Inferior parietal cortex (tissue), 1 donor: ENCODE results near the gene SCN8A.
"Not testable (repeated sequence)": the region's sequence is repeated elsewhere in the genome, so short reads cannot be mapped to it uniquely, and the experiment has no call there.

ENCODE experiments used
- DNase-seq: peaks from one replicate; pipeline ENCODE4 v3.0.0-alpha.2; 2016; ENCODE audit errors: extremely low spot score

The SCN8A gene

DNA sequence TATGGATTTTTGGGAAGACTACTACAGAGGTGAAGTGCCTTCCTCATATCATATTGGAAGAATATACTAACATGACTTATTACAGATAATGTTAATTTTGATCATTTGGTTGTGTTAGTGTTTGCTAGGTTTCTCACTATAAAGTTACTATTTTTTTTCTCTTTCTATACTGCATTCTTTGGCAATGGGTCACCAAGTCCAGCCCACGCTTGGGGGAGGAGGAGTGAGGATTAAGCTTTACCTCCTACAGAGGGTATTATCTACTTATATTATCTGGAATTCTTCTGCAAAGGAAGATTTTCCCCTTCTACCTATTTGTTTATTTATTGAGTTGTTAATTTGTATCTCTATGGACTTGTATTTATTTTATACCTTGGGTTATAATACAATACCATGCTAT, 31.5 kb downstream of the SCN8A start:
- no peak for DNase-seq

DNA sequence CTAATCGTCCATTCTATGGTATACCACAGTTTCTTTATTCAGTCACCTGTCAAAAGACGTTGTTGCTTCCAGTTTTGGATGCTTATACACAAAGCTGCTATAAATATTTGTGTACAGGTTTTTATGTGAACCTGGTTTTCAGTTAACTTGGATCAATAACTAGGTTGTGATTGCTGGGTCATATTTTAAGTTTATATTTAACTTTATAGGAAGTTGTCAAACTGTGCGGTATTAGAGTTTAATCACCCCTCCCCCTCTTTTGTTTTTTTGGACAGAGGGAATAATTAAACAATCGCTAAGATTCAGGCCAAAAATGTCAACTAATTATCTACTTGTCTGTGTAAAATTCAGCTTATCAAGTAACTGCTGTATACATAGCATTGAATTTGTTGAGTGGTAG, 34.3 kb downstream of the SCN8A start:
- no peak for DNase-seq

GRCh38 chr12:51626115-51626514, 35.1 kb downstream of the SCN8A start:
- DNase-seq: no peak

GRCh38 chr12:51626629-51627028, 35.6 kb downstream of the SCN8A start:
- no peak for DNase-seq

- DNase-seq: no peak
These were observed 39.3 kb downstream of the SCN8A start for GRCh38 chr12:51630256-51630880.

DNA sequence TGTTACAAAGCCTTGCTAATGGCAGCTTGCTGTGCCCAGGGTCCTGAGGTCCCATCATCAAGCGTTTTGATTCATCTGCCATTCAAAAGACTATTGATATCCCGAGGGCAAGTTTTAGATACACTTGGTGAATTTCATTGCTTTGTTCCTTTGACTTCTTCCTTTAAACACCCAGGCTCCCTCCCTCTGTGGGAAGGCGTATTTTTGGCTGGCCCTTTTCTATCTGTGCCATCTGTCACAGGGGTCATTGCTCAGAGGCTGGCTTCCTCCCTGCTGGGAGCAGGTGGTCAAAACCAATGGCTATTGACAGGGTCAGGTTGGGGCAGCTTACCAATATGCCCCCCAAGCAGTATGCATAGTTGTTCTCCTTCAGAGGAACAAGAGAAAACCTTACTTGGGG, 40.0 kb downstream of the SCN8A start:
- DNase-seq: no peak

DNA sequence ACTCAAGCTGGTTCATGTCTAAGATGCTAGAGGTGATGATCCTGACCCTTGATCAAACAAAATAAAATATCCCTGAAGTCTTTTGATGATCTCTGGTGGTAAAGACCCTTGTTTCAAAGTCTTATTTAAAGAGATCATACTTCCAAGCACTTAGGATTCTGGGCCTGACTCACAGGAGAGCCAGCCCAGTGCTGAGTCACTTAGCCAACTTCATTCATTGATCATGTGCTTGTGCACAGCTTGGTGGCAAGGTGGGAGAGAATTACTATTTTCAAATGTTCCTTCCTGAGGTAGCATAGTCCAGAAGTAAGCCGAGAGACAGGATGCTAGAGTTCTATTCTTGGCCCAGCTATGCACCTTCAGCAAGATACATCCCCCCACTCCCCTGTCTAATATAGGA, 40.6 kb downstream of the SCN8A start:
- DNase-seq: peak; percentile 40

DNA sequence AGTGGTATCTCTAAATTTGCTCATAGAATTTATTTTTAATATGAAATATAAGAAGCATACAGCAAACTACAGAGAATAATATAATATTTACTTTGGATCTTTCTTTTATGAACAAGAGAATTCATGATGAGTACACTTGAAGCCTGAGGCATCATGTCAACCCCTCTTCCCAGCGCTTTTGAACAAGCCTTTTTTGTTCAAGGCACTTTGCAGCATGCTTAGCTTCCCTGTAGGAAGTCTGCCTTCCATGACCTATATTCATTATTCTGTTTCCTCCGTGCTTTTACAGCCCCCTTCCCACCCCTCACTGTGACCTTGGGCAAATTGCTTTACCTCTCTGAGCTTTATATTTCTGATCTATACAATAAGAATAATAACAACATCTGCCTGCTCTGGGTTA, 41.6 kb downstream of the SCN8A start:
- DNase-seq: no peak

DNA sequence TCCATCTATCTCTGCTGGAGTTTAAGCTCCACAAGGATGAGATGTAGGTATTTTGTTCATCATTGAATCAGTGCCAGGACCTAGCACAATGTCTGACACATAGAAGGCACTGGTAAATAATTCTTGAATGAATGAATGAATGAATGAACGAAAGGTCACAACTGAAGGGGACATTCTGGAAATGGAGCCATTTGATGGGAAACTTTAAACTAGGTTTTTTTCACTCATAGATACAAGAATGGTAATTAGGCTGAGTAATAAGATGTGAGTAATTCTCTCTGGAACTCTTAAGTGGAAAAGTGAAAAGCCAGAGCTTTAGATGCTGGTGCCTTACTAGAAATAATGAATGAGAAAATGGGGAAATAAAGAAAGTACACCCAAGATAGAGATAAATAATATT, 44.3 kb downstream of the SCN8A start:
- no peak for DNase-seq

GRCh38 chr12:51636581-51636980, 45.5 kb downstream of the SCN8A start:
- no peak for DNase-seq

DNA sequence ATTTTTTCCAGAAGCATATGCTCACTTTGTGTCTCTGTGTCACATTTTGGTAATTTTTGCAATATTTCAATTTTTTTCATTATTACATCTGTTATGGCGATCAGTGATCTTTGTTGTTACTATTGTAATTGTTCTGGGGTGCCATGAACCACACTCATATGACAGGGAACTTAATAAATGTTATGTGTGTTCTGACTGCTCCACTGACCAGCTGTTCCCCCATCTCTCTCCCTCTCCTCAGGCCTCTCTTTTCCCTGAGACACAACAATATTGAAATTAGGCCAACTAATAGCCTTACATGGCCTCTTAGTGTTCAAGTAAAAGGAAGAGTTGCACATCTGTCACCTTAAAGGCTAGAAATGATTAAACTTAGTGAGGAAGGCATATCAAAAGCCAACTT, 46.0 kb downstream of the SCN8A start:
- no peak for DNase-seq

DNA sequence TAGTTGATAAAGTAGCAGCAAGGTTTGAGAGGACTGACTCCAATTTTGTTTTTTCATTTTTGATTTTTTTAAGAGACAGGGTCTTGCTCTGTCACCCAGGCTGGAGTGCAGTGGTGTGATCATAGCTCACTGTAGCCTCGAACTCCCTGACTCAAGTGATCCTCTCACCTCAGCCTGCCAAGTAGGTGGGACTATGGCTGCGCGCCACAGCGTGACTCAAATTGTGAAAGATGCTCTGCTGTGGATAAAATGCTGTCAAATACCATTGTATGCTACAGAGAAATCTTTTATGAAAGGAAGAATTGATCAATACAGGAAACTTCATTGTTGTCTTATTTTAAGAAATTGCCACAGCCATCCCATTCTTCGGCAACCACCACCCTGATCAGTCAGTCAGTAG, 48.3 kb downstream of the SCN8A start:
- DNase-seq: no peak

DNA sequence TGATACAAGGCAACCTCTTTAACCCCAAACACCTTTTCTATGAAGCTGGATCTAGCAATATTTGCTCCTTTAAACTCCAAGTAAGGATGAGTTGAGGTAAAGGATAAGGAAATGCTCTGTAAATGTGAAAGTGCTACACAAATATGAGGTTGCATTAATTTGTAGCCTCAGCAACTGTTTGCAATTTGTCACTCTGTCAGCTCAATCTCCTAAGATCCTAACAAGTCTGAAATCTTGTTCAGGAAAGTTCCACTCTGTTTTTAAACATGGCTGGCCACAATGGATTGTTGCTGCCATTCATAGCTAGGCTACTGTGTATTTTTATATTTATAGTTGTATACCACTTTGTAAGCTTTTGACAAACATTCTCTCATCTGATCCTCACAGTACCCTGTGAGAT, 51.3 kb downstream of the SCN8A start:
- DNase-seq: no peak

GRCh38 chr12:51643951-51644350, 52.9 kb downstream of the SCN8A start:
- no peak for DNase-seq

- DNase-seq: not testable (repeated sequence)
These were observed 53.7 kb downstream of the SCN8A start for GRCh38 chr12:51644691-51645090.

- DNase-seq: no peak
These were observed 54.9 kb downstream of the SCN8A start for GRCh38 chr12:51645961-51646360.

DNA sequence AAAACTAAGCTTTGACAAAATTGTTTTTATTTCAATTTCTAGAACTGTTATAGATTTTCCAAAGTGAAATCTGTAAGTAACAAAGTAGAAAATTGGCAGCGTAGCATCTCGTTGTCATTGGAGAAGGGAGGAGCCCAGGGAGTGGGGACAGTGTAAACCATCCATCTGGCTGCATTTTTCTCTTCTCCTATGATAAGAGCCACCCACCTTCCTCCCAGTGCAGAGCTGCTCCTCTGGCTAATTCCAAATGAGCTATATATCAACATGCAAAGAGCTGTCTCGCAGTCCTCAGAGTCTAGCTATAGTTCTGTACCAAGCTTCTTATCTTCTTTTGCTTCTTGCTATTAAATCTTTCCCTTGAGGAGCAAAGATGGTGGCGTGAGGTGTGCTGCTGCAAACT, 56.6 kb downstream of the SCN8A start:
- peak; percentile 39 for DNase-seq

DNA sequence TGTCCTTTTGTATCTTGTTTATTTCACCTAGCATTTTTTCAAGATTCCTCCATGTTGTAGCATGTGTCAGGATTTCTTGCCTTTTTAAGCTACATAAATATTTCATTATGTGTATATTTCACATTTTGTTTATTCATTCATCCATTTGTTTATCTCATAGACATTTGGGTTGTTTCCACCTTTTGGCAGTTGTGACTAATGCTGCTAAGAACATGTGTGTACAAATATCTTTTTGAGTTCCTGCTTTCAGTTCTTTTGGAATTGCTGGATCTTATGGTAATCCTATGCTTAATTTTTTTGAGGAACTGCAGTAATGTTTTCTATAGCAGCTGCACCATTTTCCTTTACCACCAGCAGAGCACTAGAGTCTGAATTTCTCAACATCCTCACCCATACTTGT, 62.4 kb downstream of the SCN8A start:
- DNase-seq: no peak

- DNase-seq: no peak
These were observed 70.2 kb downstream of the SCN8A start for GRCh38 chr12:51661199-51661598.

- DNase-seq: no peak
These were observed 70.8 kb downstream of the SCN8A start for GRCh38 chr12:51661836-51662235.

DNA sequence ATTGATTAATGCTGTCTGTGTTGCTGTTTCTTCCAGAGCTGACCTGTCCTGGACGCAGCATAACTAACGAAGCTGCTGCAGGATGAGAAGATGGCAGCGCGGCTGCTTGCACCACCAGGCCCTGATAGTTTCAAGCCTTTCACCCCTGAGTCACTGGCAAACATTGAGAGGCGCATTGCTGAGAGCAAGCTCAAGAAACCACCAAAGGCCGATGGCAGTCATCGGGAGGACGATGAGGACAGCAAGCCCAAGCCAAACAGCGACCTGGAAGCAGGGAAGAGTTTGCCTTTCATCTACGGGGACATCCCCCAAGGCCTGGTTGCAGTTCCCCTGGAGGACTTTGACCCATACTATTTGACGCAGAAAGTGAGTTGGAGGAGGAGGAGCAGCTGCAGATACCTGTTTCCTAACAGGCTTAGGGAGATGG, 71.7 kb downstream of the SCN8A start:
- DNase-seq: no peak

- no peak for DNase-seq
These were observed 72.4 kb downstream of the SCN8A start for GRCh38 chr12:51663390-51663789.

DNA sequence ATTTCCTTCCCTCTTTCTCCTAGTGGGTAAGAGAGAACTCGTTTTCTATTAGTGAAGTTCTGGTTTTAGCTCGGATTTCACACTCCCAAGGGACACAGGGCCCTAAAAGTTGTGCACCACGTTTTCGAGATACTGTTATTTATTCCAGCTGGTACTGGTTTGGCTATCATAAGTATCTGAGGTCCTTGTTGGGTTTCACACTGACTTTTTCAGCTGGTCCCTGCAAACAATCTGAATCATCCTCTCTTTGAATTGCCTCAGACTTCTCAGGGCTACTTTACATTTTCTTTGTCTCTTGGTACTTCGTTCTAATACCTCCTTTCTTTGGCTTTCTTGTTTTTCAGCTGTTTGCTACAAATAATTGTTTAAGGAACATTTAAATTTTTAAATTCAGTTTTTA, 75.7 kb downstream of the SCN8A start:
- no peak for DNase-seq

- no peak for DNase-seq
These were observed 76.2 kb downstream of the SCN8A start for GRCh38 chr12:51667269-51667668.
